HG02571 (cell line): Measurements from ENCODE around the gene RBBP4.
"Not testable (repeated sequence)": the region's sequence is repeated elsewhere in the genome, so short reads cannot be mapped to it uniquely, and the experiment has no call there.

Source experiments
- ATAC-seq: cut with Tn5 transposase; IDR thresholded peaks from one replicate; pipeline ENCODE4 v1.9.1; 2021; ENCODE audit warnings: mild to moderate bottlenecking, moderate library complexity; ENCODE audit not compliant: unreplicated experiment

The RBBP4 gene

GRCh38 chr1:32636914-32637645, 13.9 kb upstream of the RBBP4 start:
- no peak for ATAC-seq

- ATAC-seq: no peak
Measured at GRCh38 chr1:32639489-32640075, 11.4 kb upstream of the RBBP4 start.

- not testable (repeated sequence) for ATAC-seq
Measured at GRCh38 chr1:32642292-32642827, 8.6 kb upstream of the RBBP4 start.

GRCh38 chr1:32644426-32644825, 6.6 kb upstream of the RBBP4 start:
- ATAC-seq: no peak

- no peak for ATAC-seq
Measured at GRCh38 chr1:32647308-32648134, 3.5 kb upstream of the RBBP4 start.

- ATAC-seq: peak; percentile 58
Measured at GRCh38 chr1:32650248-32650751, 708 bp upstream of the RBBP4 start, which contains the start of gene ZBTB8OS. TSS of gene ZBTB8OS (minus strand) at chr1:32650550. CDS start at chr1:32650529, 21 bp downstream.

- ATAC-seq: peak; percentile 19
Measured at GRCh38 chr1:32651461-32652073, 559 bp downstream of the RBBP4 start.

- no peak for ATAC-seq
Measured at GRCh38 chr1:32652244-32652962, 1.4 kb downstream of the RBBP4 start.

- no peak for ATAC-seq
Measured at GRCh38 chr1:32659581-32659980, 8.6 kb downstream of the RBBP4 start.

- ATAC-seq: no peak
Measured at GRCh38 chr1:32665915-32666314, 14.9 kb downstream of the RBBP4 start.

GRCh38 chr1:32666901-32667566, 16.0 kb downstream of the RBBP4 start:
- no peak for ATAC-seq

- not testable (repeated sequence) for ATAC-seq
Measured at GRCh38 chr1:32668716-32669115, 17.7 kb downstream of the RBBP4 start.

- ATAC-seq: no peak
Measured at GRCh38 chr1:32676945-32677344, 25.9 kb downstream of the RBBP4 start.

- ATAC-seq: not testable (repeated sequence)
Measured at GRCh38 chr1:32679993-32680392, 29.0 kb downstream of the RBBP4 start.

GRCh38 chr1:32680642-32681041, 29.6 kb downstream of the RBBP4 start:
- ATAC-seq: no peak

- ATAC-seq: no peak
Measured at GRCh38 chr1:32681509-32681908, 30.5 kb downstream of the RBBP4 start.

- no peak for ATAC-seq
Measured at GRCh38 chr1:32681999-32682398, 31.0 kb downstream of the RBBP4 start.

GRCh38 chr1:32683397-32683796, 32.4 kb downstream of the RBBP4 start:
- ATAC-seq: no peak

GRCh38 chr1:32684167-32684811, 33.3 kb downstream of the RBBP4 start:
- ATAC-seq: no peak
